Activated T-helper 17 cell treated with anti-CD3 and anti-CD28 coated beads, Interleukin-2, amount 50 U/mL, for 72 hours (primary cell): Measurements from ENCODE around the gene ZNF391. TPM values are rescaled to one million over a fixed set of nuclear protein-coding genes. Genes with fewer than 3 reads are reported as not detected.

Source experiments
- ATAC-seq: fragments of 150-1000 bp; cut with Tn5 transposase; replicated peaks from 2 replicates; pipeline ENCODE4 v1.10.0; 2021; ENCODE audit warnings: mild to moderate bottlenecking, moderate library complexity
- H3K27ac Mint-ChIP-seq: one replicate; pipeline ENCODE4 v1.8.0; 2022; ENCODE audit warnings: mixed read lengths
- H3K27me3 Mint-ChIP-seq: one replicate; pipeline ENCODE4 v1.8.0; 2022; ENCODE audit warnings: mixed read lengths
- H3K36me3 Mint-ChIP-seq: one replicate; pipeline ENCODE4 v1.8.0; 2022; ENCODE audit warnings: low read depth, mild to moderate bottlenecking, mixed read lengths
- H3K4me1 Mint-ChIP-seq: one replicate; pipeline ENCODE4 v1.8.0; 2022; ENCODE audit warnings: mixed read lengths
- H3K4me3 Mint-ChIP-seq: one replicate; pipeline ENCODE4 v1.8.0; 2022; ENCODE audit warnings: mild to moderate bottlenecking, mixed read lengths
- H3K9me3 Mint-ChIP-seq: one replicate; pipeline ENCODE4 v1.8.0; 2022; ENCODE audit warnings: mixed read lengths
- total RNA-seq, 2 donors: library from RNA; stranded (reverse); gene quantifications; one replicate each; pipeline ENCODE4 v1.2.3, GENCODE V29; 2022

Gene ZNF391
- total RNA-seq, 2 donors from 2014 or later: 2.0 to 2.7 TPM

GRCh38 chr6:27441001-27441400, 52.4 kb downstream of the ZNF391 start:
- H3K4me3 Mint-ChIP-seq: no peak overlapping the region
- H3K36me3 Mint-ChIP-seq: no peaks in the 10 kb centered on the region
- peaks cover 11% of the 10 kb centered on the region for H3K9me3 Mint-ChIP-seq
- H3K27ac Mint-ChIP-seq: no peak overlapping the region
- H3K27me3 Mint-ChIP-seq: no peaks in the 10 kb centered on the region
- no peak for ATAC-seq
- H3K4me1 Mint-ChIP-seq: no peaks in the 10 kb centered on the region

- Mint-ChIP-seq H3K4me1 (no peaks in the 10 kb centered on the region), H3K4me3 (no peak overlapping the region), H3K27ac (no peak overlapping the region), H3K36me3 (no peaks in the 10 kb centered on the region), H3K27me3 (no peaks in the 10 kb centered on the region), H3K9me3 (peaks cover 8% of the 10 kb centered on the region)
- ATAC-seq: no peak
Observed at GRCh38 chr6:27442932-27443331, 54.4 kb downstream of the ZNF391 start.

- Mint-ChIP-seq H3K27ac (no peak overlapping the region), H3K4me3 (no peak overlapping the region), H3K36me3 (peaks cover 44% of the 10 kb centered on the region), H3K27me3 (no peaks in the 10 kb centered on the region), H3K4me1 (no peaks in the 10 kb centered on the region), H3K9me3 (peaks cover 36% of the 10 kb centered on the region)
- ATAC-seq: no peak
Observed at GRCh38 chr6:27448456-27448855, 59.9 kb downstream of the ZNF391 start.

GRCh38 chr6:27451660-27452390, 63.3 kb downstream of the ZNF391 start:
- H3K27me3 Mint-ChIP-seq: no peaks in the 10 kb centered on the region
- H3K4me1 Mint-ChIP-seq: no peaks in the 10 kb centered on the region
- ATAC-seq: no peak
- H3K27ac Mint-ChIP-seq: no peak overlapping the region
- peaks cover 46% of the 10 kb centered on the region for H3K9me3 Mint-ChIP-seq
- H3K4me3 Mint-ChIP-seq: no peak overlapping the region
- peaks cover 77% of the 10 kb centered on the region for H3K36me3 Mint-ChIP-seq

- Mint-ChIP-seq H3K36me3 (peaks cover 84% of the 10 kb centered on the region), H3K9me3 (peaks cover 49% of the 10 kb centered on the region), H3K27me3 (no peaks in the 10 kb centered on the region), H3K27ac (no peak overlapping the region), H3K4me1 (no peaks in the 10 kb centered on the region), H3K4me3 (no peak overlapping the region)
- ATAC-seq: no peak
Observed at GRCh38 chr6:27452496-27452897, 63.9 kb downstream of the ZNF391 start.

Other genes starting within 250 kb of the ZNF391 start
- 1 to 10 TPM; 1.8 to 2.6 TPM for gene PRSS16, start 141.1 kb upstream of the ZNF391 start, total RNA-seq
- not detected for gene POM121L2, start 76.5 kb upstream of the ZNF391 start, total RNA-seq
- 10 to 100 TPM in 1 of 2 donors, 1 to 10 TPM in 1; 8.1 to 11.2 TPM for gene ZNF184, start 84.3 kb downstream of the ZNF391 start, total RNA-seq